ENCODE data around the gene ASB12.
"Not testable (repeated sequence)": the region's sequence is repeated elsewhere in the genome, so short reads cannot be mapped to it uniquely, and the experiment has no call there.

The ASB12 gene

GRCh38 chrX:64230123-64230970 lies at the start of gene ASB12:
Gene ASB12, minus strand, starts transcription at chrX:64230607. Its CDS starts 4,957 bp downstream, at chrX:64225650.
- no peak for DNase-seq (ENCODE audit: low read depth in 4 of 4, low spot score in 1 of 4)

GRCh38 chrX:64265265-64265664 lies 34.9 kb upstream of the ASB12 start:
- DNase-seq (ENCODE audit: low read depth in 4 of 4, low spot score in 1 of 4): no peak

GRCh38 chrX:64229154-64229553 lies 1.3 kb downstream of the ASB12 start:
- DNase-seq (ENCODE audit: low read depth in 4 of 4, low spot score in 1 of 4): no peak

- no peak for DNase-seq (ENCODE audit: low read depth in 4 of 4, low spot score in 1 of 4)
Measured at GRCh38 chrX:64218023-64218422, 12.4 kb downstream of the ASB12 start.

- DNase-seq (ENCODE audit: low read depth in 4 of 4, low spot score in 1 of 4): not testable (repeated sequence)
Measured at GRCh38 chrX:64213989-64214388, 16.4 kb downstream of the ASB12 start.

GRCh38 chrX:64206556-64207162 lies 23.7 kb downstream of the ASB12 start:
- DNase-seq (ENCODE audit: low read depth in 4 of 4, low spot score in 1 of 4): no peak

GRCh38 chrX:64205735-64206501 lies 24.5 kb downstream of the ASB12 start:
- peak; percentile 57 to 77 (median 72) for DNase-seq (ENCODE audit: low read depth in 4 of 4, low spot score in 1 of 4)

- no peak for DNase-seq (ENCODE audit: low read depth in 4 of 4, low spot score in 1 of 4)
Measured at GRCh38 chrX:64205441-64205734, 25.0 kb downstream of the ASB12 start, which contains the start of gene AMER1. Gene AMER1, minus strand, starts transcription at chrX:64205708. Its CDS starts 12,422 bp downstream, at chrX:64193286.

- DNase-seq (ENCODE audit: low read depth in 4 of 4, low spot score in 1 of 4): peak in 2 of 4 experiments; percentile 2 to 3
Measured at GRCh38 chrX:64204701-64205440, 25.5 kb downstream of the ASB12 start.

- no peak for DNase-seq (ENCODE audit: low read depth in 4 of 4, low spot score in 1 of 4)
Measured at GRCh38 chrX:64204252-64204651, 26.2 kb downstream of the ASB12 start.

GRCh38 chrX:64202808-64203325 lies 27.5 kb downstream of the ASB12 start:
- no peak for DNase-seq (ENCODE audit: low read depth in 4 of 4, low spot score in 1 of 4)

- DNase-seq (ENCODE audit: low read depth in 4 of 4, low spot score in 1 of 4): no peak
Measured at GRCh38 chrX:64198036-64198435, 32.4 kb downstream of the ASB12 start.

GRCh38 chrX:64196606-64197005 lies 33.8 kb downstream of the ASB12 start:
- DNase-seq (ENCODE audit: low read depth in 4 of 4, low spot score in 1 of 4): no peak

GRCh38 chrX:64195862-64196261 lies 34.5 kb downstream of the ASB12 start:
- no peak for DNase-seq (ENCODE audit: low read depth in 4 of 4, low spot score in 1 of 4)

GRCh38 chrX:64192673-64193072 lies 37.7 kb downstream of the ASB12 start:
- no peak for DNase-seq (ENCODE audit: low read depth in 4 of 4, low spot score in 1 of 4)

- DNase-seq (ENCODE audit: low read depth in 4 of 4, low spot score in 1 of 4): no peak
Measured at GRCh38 chrX:64192040-64192439, 38.4 kb downstream of the ASB12 start.

- no peak for DNase-seq (ENCODE audit: low read depth in 4 of 4, low spot score in 1 of 4)
Measured at GRCh38 chrX:64191281-64192010, 39.0 kb downstream of the ASB12 start.

GRCh38 chrX:64190136-64190740 lies 40.2 kb downstream of the ASB12 start:
- DNase-seq (ENCODE audit: low read depth in 4 of 4, low spot score in 1 of 4): no peak

GRCh38 chrX:64188901-64189300 lies 41.5 kb downstream of the ASB12 start:
- no peak for DNase-seq (ENCODE audit: low read depth in 4 of 4, low spot score in 1 of 4)

GRCh38 chrX:64187762-64188150 lies 42.7 kb downstream of the ASB12 start:
- no peak for DNase-seq (ENCODE audit: low read depth in 4 of 4, low spot score in 1 of 4)

Data from stimulated activated CD4-positive, alpha-beta T cell treated with anti-CD3 and anti-CD28 coated beads, Interleukin-1b, Interleukin-23, amount 100 ng/mL, for 24 hours (primary cell).